Activated naive CD8-positive, alpha-beta T cell (primary cell): Measurements from ENCODE around the gene PAQR4.

Source experiments
- H3K27ac Mint-ChIP-seq: one replicate; pipeline ENCODE4 v1.8.0; 2021; ENCODE audit warnings: mixed read lengths
- H3K27me3 Mint-ChIP-seq: one replicate; pipeline ENCODE4 v1.8.0; 2021; ENCODE audit warnings: mixed read lengths
- H3K36me3 Mint-ChIP-seq: one replicate; pipeline ENCODE4 v1.8.0; 2021; ENCODE audit warnings: mixed read lengths
- H3K4me1 Mint-ChIP-seq: one replicate; pipeline ENCODE4 v1.8.0; 2021; ENCODE audit warnings: low read depth, mixed read lengths
- H3K4me3 Mint-ChIP-seq: one replicate; pipeline ENCODE4 v1.8.0; 2021; ENCODE audit warnings: mild to moderate bottlenecking, mixed read lengths
- H3K9me3 Mint-ChIP-seq: one replicate; pipeline ENCODE4 v1.8.0; 2021; ENCODE audit warnings: low read depth, mixed read lengths

Gene PAQR4

DNA sequence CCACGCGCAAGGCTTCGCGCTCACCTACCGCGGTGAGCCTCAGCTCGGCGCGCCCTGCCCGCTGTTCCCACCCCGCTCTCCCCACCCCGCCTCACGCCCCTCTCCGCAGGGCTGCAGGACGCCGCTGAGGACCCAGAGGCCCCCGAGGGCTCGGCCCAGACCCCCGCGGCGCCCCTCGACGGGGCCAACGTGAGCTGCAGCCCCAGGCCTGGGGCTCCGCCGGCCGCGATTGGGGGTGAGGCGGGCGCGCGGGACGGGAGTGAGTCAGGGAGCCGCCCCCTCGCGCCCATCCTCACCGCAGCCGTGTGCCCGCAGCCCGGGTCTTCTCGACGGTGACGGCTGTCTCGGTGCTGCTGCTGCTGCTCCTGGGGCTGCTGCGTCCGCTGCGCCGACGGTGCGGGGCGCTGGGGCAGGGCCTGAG lies 1.9 kb upstream of the PAQR4 start:
- Mint-ChIP-seq H3K27ac (no peak overlapping the region), H3K4me3 (no peak overlapping the region), H3K27me3 (peaks cover 9% of the 10 kb centered on the region), H3K4me1 (peaks cover 29% of the 10 kb centered on the region), H3K9me3 (no peaks in the 10 kb centered on the region), H3K36me3 (no peaks in the 10 kb centered on the region)

- peaks cover 9% of the 10 kb centered on the region for H3K27me3 Mint-ChIP-seq
- H3K4me1 Mint-ChIP-seq: peaks cover 29% of the 10 kb centered on the region
- H3K36me3 Mint-ChIP-seq: no peaks in the 10 kb centered on the region
- no peak overlapping the region for H3K27ac Mint-ChIP-seq
- no peak overlapping the region for H3K4me3 Mint-ChIP-seq
- H3K9me3 Mint-ChIP-seq: no peaks in the 10 kb centered on the region
Measured at GRCh38 chr16:2967721-2968161, 1.4 kb upstream of the PAQR4 start.

GRCh38 chr16:2968368-2968737 lies 795 bp upstream of the PAQR4 start:
- peaks cover 27% of the 10 kb centered on the region for H3K4me1 Mint-ChIP-seq
- H3K27ac Mint-ChIP-seq: no peak overlapping the region
- H3K27me3 Mint-ChIP-seq: peaks cover 9% of the 10 kb centered on the region
- H3K36me3 Mint-ChIP-seq: no peaks in the 10 kb centered on the region
- no peaks in the 10 kb centered on the region for H3K9me3 Mint-ChIP-seq
- H3K4me3 Mint-ChIP-seq: peak overlapping the region; percentile 75

DNA sequence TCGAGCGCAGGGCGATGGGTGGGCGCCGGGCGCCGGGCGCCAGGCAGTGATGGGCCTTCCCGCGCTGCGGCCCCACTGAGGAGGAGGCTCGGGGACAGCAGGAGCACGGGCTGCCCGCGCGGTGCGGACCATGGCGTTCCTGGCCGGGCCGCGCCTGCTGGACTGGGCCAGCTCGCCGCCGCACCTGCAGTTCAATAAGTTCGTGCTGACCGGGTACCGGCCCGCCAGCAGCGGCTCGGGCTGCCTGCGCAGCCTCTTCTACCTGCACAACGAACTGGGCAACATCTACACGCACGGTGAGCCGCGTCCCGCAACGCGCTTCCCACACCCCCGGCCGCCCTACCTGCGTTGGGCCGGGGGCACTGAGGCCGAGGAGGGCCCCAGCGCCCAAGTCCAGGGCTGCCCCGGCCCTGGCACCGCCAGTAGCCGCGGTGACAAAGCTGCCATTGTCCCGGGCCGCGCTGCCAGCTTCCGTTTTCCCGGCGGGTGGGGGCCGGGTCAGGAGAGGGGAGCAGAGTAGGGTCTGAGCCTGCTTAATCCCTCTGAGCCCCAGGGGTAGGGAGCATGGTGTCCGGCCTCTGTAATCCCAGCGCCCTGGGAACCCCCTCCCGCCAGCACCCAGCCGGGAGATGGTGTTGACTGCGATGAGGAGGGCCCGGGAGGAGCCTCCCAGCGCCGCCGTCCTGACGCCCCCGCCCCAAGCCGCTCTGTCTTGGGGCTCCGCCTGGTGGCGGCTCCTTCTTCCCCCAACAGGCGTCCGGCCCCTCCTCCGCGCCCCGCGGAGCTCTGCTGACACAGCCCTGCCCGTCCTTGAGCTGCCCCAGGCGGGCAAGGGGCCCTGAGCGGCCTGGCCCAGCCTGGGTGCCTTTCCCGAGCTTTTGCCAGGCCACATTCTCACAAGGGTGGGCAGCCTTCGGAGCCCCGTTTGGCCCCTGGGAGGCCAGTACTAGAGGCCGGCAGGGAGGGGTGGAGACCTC lies 685 bp downstream of the PAQR4 start:
- no peaks in the 10 kb centered on the region for H3K9me3 Mint-ChIP-seq
- H3K27ac Mint-ChIP-seq: no peak overlapping the region
- H3K27me3 Mint-ChIP-seq: peaks cover 9% of the 10 kb centered on the region
- H3K4me1 Mint-ChIP-seq: peaks cover 23% of the 10 kb centered on the region
- peak overlapping the region; percentile 65 for H3K4me3 Mint-ChIP-seq
- H3K36me3 Mint-ChIP-seq: no peaks in the 10 kb centered on the region

DNA sequence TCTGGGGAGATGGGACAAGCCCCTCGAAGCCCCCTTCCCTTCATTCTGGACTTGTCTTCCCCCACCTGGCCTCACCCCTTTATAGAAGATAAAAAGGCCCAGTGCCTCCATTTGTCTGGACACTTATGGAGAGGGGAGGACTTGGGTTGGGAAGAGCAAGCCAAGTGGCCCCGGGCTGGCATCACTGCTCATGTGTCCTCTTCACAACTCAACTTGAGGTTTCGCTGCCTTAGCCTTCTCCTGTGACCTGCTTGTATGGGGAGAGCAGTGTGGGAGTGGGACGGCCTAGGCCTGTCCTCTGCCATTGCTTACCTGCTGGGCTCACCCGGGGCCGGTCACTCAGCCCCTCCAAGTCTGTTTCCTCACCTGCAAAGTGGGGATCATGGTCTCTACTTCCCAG lies 1.4 kb downstream of the PAQR4 start:
- H3K4me1 Mint-ChIP-seq: peaks cover 19% of the 10 kb centered on the region
- H3K4me3 Mint-ChIP-seq: peak overlapping the region; percentile 65
- H3K9me3 Mint-ChIP-seq: no peaks in the 10 kb centered on the region
- no peak overlapping the region for H3K27ac Mint-ChIP-seq
- no peaks in the 10 kb centered on the region for H3K36me3 Mint-ChIP-seq
- peaks cover 9% of the 10 kb centered on the region for H3K27me3 Mint-ChIP-seq

DNA sequence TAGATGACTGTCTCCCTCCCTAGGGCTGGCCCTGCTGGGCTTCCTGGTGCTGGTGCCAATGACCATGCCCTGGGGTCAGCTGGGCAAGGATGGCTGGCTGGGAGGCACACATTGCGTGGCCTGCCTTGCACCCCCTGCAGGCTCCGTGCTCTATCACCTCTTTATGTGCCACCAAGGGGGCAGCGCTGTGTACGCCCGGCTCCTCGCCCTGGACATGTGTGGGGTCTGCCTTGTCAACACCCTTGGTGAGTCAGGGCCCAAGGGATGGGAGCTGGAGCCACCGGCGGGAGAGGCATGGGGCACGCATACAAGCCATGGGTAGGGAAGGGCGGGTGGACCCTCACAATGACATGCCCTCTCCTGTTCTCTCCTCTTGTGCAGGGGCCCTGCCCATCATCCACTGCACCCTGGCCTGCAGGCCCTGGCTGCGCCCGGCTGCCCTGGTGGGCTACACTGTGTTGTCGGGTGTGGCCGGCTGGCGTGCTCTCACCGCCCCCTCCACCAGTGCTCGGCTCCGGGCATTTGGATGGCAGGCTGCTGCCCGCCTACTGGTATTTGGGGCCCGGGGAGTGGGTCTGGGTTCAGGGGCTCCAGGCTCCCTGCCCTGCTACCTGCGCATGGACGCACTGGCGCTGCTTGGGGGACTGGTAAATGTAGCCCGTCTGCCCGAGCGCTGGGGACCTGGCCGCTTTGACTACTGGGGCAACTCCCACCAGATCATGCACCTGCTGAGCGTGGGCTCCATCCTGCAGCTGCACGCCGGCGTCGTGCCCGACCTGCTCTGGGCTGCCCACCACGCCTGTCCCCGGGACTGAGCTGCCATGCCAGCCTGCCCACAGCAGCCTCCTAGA lies 2.2 kb downstream of the PAQR4 start:
- H3K36me3 Mint-ChIP-seq: no peaks in the 10 kb centered on the region

GRCh38 chr16:2971985-2972784 lies 3.0 kb downstream of the PAQR4 start:
- H3K36me3 Mint-ChIP-seq: no peaks in the 10 kb centered on the region
- peaks cover 9% of the 10 kb centered on the region for H3K27me3 Mint-ChIP-seq
- H3K4me3 Mint-ChIP-seq: peak overlapping the region; percentile 35
- no peaks in the 10 kb centered on the region for H3K9me3 Mint-ChIP-seq
- peaks cover 17% of the 10 kb centered on the region for H3K4me1 Mint-ChIP-seq
- H3K27ac Mint-ChIP-seq: no peak overlapping the region

More for the DNA sequence above, 2.2 kb downstream of the PAQR4 start:
- peaks cover 17% of the 10 kb centered on the region for H3K4me1 Mint-ChIP-seq
- peak overlapping the region; percentile 65 for H3K4me3 Mint-ChIP-seq
- H3K27me3 Mint-ChIP-seq: peaks cover 9% of the 10 kb centered on the region
- H3K9me3 Mint-ChIP-seq: no peaks in the 10 kb centered on the region
- H3K27ac Mint-ChIP-seq: no peak overlapping the region

DNA sequence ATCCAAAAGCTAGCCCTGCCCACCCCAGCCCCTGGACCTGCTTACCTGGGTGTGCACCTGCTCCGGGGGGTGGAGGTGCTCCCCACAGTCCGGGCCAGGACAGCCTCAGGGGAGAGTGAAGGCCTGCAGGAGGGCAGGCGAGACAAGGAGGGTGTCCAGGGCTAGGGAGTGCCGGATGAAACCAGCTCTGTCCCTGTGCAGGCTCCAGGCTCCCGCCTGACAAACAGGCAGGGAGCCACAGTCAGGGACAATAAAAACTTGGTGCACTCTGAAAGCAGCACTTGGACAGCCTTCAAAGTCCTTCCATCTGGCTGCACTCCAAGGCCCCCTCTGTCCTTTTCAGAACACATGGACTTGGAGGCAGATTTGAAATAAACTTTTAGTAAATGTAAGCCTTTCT lies 3.9 kb downstream of the PAQR4 start:
- Mint-ChIP-seq H3K9me3 (no peaks in the 10 kb centered on the region), H3K27me3 (peaks cover 8% of the 10 kb centered on the region), H3K36me3 (no peaks in the 10 kb centered on the region), H3K4me3 (no peak overlapping the region), H3K27ac (no peak overlapping the region), H3K4me1 (peaks cover 15% of the 10 kb centered on the region)

DNA sequence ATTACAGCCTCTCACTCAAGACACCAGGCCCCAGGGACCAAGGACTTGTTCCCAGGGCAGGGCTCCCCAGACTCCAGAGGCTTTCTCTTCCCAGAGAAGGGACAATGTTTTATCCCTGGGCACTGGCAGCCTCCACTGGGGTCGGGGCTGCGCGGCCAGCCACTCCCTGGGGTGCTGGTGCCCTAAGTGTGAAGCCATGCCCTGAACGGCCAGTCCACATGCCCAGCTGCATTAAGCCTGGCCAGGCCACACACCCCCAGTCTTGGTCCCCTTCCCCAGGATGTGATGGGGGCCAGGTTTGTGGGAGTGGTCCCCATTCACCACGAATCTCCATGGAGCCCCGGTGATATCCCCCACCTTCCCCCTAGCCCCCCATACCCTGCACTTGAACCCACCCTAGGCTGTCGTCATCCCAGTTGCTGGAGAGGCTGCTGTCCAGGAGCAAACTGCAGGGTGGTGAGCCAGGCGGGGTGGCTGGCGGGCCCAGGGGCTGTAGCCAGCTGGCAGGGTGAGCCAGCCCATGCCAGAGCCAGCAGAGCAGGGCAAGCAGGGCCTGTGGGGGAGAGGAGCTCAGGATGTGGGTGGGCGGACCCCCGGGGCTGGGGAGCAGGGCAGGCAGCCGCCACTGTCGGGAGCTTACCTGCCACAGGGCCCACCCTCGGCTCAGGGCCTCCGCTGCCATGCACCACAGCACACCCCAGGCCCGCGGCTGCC lies 4.6 kb downstream of the PAQR4 start:
- Mint-ChIP-seq H3K27me3 (peaks cover 4% of the 10 kb centered on the region), H3K9me3 (no peaks in the 10 kb centered on the region), H3K4me3 (no peak overlapping the region)

GRCh38 chr16:2974319-2975056 lies 5.3 kb downstream of the PAQR4 start:
- no peak overlapping the region for H3K27ac Mint-ChIP-seq
- no peaks in the 10 kb centered on the region for H3K36me3 Mint-ChIP-seq
- peaks cover 4% of the 10 kb centered on the region for H3K27me3 Mint-ChIP-seq
- H3K4me1 Mint-ChIP-seq: peaks cover 8% of the 10 kb centered on the region
- H3K9me3 Mint-ChIP-seq: no peaks in the 10 kb centered on the region
- H3K4me3 Mint-ChIP-seq: no peak overlapping the region

More for the DNA sequence above, 4.6 kb downstream of the PAQR4 start:
- Mint-ChIP-seq H3K4me1 (peaks cover 8% of the 10 kb centered on the region), H3K27ac (no peak overlapping the region), H3K36me3 (no peaks in the 10 kb centered on the region)

DNA sequence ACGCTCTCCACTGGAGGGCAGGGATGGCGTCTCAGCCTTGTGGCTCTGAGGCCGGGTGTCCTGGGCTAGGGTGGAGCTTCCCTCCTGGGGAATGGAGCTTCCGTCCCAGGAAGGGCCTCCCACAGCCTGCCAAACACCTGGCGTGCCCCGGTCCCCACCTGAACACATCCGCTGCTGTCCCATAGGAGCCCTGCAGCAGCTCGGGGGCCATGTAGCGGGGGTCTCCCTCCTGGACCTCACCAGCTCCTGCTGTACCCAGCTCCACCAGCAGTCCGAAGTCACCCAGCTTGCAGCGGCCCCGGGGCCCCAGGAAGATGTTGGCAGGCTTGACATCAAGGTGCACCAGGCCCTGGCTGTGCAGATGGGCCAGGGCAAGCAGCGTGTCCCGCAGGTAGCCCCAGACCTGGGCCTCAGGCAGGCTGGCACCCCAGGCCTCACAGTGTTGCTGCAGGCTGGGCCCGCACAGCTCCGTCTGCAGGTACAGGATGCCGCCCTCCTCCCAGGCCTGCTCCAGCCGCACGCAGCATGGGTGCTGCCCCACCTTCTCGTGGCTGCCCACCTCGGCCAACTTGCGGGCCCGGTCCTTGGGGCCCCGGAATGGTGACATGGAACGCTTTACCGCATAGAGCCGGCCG lies 6.1 kb downstream of the PAQR4 start:
- Mint-ChIP-seq H3K9me3 (no peaks in the 10 kb centered on the region), H3K27ac (no peak overlapping the region), H3K4me3 (no peak overlapping the region), H3K27me3 (peaks cover 4% of the 10 kb centered on the region), H3K36me3 (no peaks in the 10 kb centered on the region), H3K4me1 (peaks cover 8% of the 10 kb centered on the region)

DNA sequence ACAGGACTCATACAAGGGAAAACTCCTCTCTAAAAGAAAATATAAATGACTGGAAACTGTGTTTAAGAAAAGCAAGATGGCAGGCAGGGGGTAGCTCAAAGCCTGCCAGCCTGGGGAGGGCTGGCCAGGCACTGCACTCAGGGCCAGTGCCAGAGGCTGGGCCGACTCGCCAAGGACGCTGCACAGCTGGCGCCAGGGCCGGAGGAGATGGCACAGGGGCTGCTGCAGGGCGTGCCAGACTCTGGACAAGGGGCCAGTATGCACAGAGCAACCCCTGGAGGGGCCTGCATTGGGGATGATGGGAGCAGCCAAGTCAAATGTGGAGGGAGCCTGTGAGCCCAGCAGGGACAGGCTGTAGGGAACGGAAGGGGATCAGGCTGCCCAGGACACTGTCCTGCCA lies 7.1 kb downstream of the PAQR4 start:
- Mint-ChIP-seq H3K9me3 (no peaks in the 10 kb centered on the region), H3K27me3 (peaks cover 3% of the 10 kb centered on the region), H3K27ac (no peak overlapping the region), H3K4me1 (peaks cover 4% of the 10 kb centered on the region), H3K4me3 (no peak overlapping the region), H3K36me3 (no peaks in the 10 kb centered on the region)

DNA sequence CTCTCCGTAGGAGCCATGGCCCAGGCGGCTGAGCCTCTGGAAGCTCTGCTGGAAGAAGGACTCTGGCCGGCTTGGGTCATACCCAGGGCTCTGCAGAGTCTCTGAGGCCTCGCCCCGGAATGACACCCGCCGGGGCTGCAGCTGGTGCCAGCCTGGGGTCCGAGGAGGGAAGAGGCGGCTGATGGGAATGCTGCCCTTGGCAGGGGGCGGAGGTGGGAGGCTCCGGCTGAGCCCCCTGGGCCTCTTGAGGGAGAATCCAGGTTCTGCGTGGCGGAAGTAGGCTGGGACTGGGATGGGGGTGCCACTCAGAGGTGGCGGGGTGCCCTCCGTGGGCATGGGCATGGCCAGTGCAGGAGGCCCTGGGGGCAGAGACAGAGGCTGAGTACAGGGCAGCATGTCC lies 7.5 kb downstream of the PAQR4 start:
- Mint-ChIP-seq H3K4me1 (peaks cover 6% of the 10 kb centered on the region), H3K36me3 (no peaks in the 10 kb centered on the region), H3K9me3 (no peaks in the 10 kb centered on the region), H3K4me3 (no peak overlapping the region), H3K27ac (no peak overlapping the region), H3K27me3 (peaks cover 3% of the 10 kb centered on the region)
